IPS DF 19.7 (cell line): Measurements from ENCODE around the gene CABP1.

Experiments used
- DNase-seq: peaks from one replicate; pipeline ENCODE4 v3.0.0-alpha.2; 2013; ENCODE audit warnings: low read depth, low spot score

Gene CABP1

DNA sequence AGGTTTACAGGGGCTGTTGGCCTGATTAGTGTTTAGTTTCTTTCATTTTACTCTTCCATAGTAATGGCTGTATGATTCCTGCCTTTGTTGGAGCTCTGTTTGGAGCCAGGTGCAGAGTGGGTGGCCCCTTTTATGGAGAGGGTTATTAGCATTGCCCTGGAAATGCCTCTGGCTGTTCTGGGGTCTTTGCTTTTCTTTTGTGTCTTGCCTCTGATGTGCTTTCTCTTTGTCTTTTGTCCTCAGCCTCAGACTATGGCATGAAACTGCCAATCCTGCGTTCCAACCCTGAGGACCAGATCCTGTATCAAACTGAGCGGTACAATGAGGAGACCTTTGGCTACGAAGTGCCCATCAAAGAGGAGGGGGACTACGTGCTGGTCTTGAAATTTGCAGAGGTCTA lies 53.4 kb downstream of the CABP1 start:
- no peak for DNase-seq

DNA sequence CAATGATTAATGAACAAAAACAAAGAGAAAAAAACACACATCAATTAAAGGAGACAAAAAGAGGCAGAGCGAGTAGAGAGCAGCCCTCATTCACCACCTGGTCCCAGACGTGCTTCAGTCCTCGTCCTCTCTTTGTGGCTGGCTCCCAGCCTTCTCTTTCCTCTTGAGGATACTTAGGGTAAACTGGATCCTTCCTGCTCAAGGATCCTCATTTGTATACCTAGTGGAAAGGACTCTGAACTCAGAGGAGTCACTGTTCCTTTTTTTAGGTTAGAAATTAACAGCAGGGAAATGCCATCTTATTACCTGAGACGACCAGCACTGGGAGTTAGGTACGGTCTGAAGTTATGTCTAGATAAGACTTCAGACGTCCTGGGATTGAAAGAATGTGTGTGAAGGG lies 56.2 kb downstream of the CABP1 start:
- DNase-seq: no peak

DNA sequence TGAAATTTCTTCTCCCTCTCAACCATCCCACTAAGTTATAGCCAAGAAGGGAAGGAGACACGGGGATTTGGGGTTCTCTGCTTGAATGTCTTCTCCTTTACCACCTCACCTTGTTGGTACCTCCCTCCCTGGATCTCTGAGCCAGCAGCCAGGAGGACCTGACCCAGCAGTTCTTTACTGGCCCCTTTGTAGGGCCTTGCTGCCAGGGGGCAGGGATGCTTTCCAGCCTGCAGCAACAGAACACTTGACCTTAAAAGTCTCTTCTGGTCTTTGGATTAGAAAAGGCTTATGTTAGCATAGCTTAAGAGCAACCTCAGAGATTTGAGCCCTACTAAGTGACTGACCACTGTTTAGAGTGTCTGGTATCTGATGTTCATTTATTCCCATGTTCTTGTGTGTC lies 56.9 kb downstream of the CABP1 start:
- DNase-seq: no peak

DNA sequence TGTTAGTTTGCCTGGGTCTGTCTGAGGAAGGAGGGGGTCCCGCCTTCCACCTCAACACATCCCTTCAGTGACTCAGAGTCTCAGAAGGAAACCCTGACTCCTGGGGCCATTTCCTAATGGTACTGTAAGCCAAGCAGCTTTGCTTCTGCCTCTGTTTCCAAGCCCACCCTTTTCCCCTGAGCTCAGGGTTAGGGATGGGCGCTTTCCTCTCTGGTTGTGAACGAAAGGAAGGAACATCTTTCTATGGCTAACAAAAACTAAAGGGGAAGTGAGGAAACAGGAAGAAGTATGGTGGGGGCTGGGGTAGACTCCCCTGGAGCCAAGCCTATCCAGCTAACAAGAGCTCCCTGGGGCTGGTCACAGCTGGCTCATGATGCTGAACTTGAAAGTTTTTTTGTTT lies 58.2 kb downstream of the CABP1 start:
- no peak for DNase-seq

DNA sequence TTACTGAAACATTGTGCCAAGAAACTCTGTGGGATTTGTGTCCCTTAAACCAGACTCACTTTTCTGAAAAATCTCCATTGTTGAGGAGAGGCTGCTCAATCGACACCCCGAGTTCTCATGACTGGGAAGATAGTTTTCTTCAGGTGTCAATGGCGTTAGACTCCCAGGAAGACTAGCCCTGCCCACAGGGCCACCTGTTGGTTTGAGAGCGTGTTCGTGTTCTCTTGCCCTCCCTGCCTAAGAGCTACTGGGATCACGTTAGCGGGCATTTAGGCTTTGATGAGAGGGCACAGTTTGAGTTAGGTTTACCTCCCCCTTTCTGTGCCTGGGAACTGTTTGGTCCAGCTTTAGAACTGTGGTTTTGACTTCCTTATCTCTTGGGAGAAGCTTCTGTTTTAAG lies 59.1 kb downstream of the CABP1 start:
- no peak for DNase-seq

DNA sequence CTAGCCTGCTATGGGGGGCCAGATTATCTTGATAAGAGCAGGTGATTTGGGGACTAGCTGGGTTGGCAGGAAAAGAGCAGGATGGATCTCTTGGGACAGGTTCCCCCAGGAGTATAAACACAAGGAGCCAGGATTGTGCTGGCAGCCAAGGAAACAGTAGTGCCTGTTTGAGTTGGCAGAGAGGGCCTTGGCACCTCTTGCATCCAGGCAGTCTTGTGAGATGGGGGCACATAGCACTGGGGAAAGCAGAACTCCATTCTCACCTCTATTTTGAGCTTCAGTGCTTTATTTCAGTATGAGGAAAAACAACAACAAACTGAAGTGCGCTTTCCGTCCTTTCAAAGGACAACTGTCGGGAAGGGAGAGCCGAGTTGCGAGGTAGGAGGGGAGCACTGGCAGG lies 60.5 kb downstream of the CABP1 start:
- no peak for DNase-seq

DNA sequence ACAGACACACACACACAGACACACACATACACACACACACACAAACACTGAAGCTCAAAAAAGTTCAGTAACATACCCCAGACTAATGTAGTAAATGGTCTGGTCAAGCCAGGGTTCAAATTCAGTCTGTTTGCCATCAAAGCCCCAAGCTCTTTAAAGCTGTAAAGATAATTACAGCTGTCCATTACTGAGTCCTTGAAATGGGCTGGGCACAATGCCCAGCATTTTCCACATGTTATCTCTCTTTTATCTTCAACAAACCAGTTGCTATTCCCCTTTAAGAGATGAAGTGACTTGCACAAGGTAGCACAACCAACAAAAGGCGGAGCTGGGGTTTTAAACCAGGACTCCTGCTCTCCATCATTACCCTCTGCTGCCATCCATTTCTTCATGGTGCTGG lies 62.2 kb downstream of the CABP1 start:
- DNase-seq: no peak

DNA sequence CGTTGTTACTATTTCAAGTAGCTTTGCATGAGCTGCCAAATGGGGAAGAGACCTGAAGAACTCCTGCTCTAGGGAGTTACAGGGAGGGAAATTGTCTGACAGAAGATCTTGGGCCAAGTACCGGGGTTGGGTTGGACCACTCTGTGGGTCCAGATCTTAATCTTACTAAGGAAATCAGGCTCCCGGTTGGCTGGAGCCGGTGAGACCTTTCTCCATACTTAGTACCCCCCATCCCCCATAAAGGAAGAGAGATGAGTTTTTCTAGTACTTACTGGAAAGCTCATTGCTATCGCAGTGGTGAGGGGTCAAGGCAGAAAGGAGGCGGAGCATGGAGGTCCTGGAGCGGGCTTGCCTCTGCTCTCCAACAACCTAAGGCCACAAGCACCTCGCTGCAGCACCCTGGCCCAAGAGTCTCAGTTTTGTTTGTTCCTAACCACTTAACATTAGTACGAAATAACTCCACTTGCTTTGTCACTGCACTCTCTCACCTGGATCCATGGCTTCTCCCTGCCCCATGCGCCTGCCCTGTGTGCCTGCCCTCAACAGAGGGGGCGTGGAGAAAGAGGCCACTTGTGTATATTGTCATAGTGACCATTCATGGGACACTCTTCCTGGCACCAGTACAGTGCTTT lies 63.0 kb downstream of the CABP1 start:
- DNase-seq: no peak

DNA sequence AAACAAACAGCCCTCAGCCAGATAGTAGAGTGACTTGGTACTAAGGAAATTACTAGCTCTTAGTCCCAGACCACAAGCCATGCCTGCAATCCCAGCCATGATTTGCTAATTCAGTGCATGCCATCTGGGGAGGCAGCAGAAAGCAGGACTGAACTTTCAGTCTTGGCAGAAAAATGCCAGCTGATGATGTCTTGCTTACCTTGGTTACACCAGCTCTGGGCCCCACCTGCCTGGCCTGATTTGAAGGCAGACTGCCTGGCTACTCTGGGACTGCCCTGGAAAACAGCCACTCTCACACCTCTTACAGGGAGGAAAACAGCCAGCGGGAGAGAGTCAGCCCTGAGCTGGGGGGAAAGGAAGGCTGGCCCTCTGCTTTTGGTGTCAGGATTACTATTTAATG lies 65.2 kb downstream of the CABP1 start:
- no peak for DNase-seq

DNA sequence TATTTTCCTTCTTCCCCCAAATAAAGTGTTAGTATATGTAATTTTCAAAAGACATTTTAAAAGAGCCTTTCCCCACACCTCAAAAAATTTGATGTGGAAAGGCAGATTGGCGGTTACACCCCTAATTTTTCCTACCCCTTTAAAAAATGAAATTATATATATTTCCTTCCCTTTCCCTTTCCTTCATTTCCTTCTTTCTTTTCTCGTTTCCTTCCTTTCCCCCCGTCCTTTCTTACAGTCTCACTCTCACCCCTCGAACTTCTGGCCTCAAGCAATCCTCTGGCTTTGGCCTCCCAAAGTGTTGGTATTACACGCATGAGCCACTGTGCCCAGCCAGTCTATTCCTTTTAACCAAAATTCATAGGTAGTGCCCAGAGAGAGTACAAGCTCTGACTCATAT lies 65.6 kb downstream of the CABP1 start:
- DNase-seq: no peak

DNA sequence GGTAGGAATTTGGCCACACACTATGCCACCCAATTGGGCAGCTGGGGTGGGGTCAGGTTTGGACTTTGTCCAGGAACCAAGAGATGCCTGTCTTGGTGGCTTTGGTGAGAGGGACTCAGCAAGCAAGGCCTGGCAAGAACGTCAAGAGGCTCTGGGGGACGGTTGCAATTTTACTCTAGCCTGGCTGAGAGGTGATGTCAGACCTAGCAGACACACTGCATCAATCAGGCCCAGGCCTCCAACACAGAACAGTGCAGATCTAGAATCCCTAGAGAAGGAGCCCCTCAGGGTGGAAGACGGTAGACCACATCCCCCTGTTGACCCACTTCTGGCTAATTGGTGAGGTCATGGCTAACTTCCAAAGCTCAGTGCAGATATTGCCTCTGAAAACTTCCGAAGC lies 68.2 kb downstream of the CABP1 start:
- no peak for DNase-seq

DNA sequence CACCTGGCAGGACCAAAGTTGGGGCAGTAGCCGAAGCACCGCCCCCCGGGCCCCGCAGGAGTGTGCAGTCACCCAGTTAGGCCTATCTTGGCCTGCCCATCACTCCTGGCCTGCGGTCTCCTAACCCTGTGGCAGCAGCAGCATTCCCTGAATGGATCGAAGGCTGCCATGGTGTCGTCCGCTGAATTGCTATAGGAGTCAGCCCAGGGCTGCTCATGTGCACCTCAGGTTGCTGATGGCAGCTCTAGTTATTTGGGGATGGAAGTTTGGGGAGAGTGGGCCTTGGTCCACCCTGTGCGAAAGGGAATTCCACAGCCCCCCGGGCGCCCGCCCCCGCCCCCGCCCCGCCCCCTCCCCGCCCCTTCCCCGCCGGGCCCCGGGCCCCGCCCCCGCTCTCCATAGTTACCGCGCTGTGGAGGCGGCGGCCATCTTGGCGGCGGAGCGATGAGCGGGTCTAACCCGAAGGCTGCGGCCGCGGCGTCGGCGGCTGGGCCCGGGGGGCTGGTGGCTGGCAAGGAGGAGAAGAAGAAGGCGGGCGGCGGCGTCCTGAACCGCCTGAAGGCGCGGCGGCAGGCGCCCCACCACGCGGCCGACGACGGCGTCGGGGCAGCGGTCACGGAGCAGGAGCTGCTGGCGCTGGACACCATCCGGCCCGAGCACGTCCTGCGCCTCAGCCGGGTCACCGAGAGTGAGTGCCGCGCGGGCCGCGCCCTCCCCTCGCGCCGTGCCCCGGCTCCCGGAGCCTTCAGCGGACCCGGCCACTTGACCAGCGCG lies 69.8 kb downstream of the CABP1 start, which contains the start of gene UNC119B:
Gene UNC119B, plus strand, starts transcription at position 428 of the 774 bp plus-strand sequence. Its CDS starts 17 bp downstream, at position 445.
- DNase-seq: peak; percentile 47

DNA sequence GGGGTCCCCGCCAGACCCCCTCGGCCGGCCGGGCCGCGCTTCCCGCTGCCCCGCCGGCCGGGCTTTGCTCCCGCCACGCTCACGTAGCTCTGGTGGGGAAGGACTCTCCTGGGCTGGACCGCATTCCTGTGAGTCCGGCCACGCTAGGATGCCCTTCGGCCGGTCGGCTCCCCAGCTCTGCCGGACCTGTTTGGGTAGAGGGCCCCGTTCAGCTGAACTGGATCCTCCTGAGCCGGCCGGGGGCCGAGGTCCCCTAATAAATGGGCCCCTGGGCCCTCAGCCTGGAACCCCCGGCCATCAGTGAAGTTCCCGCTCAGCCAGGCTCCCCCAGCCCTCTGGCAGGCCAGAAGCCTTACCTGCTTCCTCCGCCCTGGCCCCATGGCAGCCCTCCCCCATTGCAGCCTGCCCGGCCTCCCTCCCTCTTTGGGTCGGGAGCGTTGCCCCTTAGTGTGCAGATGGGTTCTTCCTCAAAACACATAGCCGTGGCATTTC lies 70.4 kb downstream of the CABP1 start:
- DNase-seq: no peak

DNA sequence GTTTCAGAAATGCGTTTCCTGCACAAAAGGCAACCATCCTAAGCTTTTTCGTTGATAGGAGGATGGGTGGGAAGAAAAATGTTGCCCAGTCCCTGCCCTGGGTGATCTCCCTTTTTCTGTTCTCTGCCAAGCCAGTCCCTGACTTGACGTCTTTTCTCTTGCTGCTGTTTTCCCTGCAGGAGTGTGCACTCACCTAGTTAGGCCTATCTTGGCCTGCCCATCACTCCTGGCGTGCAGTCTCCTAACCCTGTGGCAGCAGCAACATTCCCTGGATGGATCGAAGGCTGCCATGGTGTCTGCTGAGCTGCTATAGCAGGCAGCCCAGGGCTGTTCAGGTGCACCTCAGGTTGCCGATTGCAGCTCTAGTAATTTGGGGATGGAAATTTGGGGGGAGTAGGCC lies 71.0 kb downstream of the CABP1 start:
- DNase-seq: no peak

DNA sequence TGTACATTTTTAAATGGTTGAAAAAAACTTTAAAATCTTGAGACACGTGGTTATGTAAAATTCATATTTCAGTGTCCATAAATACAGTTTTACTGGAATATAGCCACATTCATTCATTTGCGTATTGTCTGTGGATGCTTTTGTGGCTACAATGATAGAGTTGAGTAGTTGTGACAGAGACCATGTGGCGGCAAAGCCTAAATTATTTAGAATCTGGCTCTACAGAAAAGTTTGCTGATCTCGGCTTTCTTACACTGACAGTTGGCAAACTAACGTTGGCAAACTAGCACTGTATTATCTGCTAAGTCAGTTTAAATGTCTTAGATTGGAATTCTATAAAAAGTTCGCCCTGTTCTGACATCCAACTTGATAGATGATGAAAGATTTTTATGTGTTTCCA lies 72.2 kb downstream of the CABP1 start:
- no peak for DNase-seq

DNA sequence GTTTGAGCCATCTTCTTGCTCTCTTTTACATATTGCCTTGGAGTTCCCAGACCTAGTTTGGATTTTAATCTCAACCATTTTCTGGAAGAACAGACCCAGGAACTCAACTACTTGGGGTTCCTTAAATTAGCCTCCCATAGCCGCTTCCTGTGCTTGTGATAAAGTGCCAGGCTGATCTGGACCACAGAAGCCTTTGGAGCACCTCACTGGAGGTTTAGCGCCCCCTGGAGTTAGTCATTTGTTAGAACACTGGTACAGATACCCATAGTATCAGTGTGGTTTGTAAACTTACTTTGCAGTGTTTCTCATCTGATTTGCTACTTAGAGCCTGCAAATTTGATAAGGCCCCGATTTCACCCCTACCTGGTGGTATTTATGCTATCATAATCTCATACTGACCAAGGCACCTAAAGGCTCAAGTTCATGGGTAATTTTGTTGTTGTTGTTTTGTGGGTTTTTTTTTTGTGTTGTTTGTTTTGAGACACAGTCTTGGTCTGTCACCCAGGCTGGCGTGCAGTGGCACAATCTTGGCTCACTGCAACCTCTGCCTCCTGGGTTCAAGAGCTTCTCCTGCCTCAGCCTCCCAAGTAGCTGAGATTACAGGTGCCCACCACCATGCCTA lies 73.5 kb downstream of the CABP1 start:
- DNase-seq: peak; percentile 50
